Activated naive CD4-positive, alpha-beta T cell treated with anti-CD3 and anti-CD28 coated beads, Interleukin-2, amount 50 U/mL, for 72 hours (primary cell): Measurements from ENCODE around the gene MPV17L2. TPM values are rescaled to one million over a fixed set of nuclear protein-coding genes. Genes with fewer than 3 reads are reported as not detected.
A peak's percentile ranks its signal among the peaks of the same experiment; 100 is the strongest.

ENCODE experiments used
- ATAC-seq, 2 donors: fragments of 150-1000 bp; cut with Tn5 transposase; 2 replicates each; pipeline ENCODE4 v1.10.0; 2021; ENCODE audit warnings: mild to moderate bottlenecking in 2 of 2, moderate library complexity in 2 of 2
- DNase-seq, 2 donors: peaks; one replicate each; pipeline ENCODE4 v3.0.0; 2021 to 2022; ENCODE audit warnings: low spot score in 2 of 2
- H3K27ac Mint-ChIP-seq, 2 donors: one replicate each; pipeline ENCODE4 v1.8.0; 2022; ENCODE audit warnings: mild to moderate bottlenecking in 2 of 2, mixed read lengths in 2 of 2
- H3K36me3 Mint-ChIP-seq, 2 donors: one replicate each; pipeline ENCODE4 v1.8.0; 2022; ENCODE audit warnings: mixed read lengths in 2 of 2
- H3K9me3 Mint-ChIP-seq, 2 donors: one replicate each; pipeline ENCODE4 v1.8.0; 2022; ENCODE audit warnings: mixed read lengths in 2 of 2
- total RNA-seq, 2 donors: library from RNA; stranded (reverse); gene quantifications; one replicate each; pipeline ENCODE4 v1.2.3, GENCODE V29; 2022

MPV17L2 gene
- 10 to 100 TPM in 1 of 2 donors, 1 to 10 TPM in 1; 5.4 to 14.0 TPM for total RNA-seq

DNA sequence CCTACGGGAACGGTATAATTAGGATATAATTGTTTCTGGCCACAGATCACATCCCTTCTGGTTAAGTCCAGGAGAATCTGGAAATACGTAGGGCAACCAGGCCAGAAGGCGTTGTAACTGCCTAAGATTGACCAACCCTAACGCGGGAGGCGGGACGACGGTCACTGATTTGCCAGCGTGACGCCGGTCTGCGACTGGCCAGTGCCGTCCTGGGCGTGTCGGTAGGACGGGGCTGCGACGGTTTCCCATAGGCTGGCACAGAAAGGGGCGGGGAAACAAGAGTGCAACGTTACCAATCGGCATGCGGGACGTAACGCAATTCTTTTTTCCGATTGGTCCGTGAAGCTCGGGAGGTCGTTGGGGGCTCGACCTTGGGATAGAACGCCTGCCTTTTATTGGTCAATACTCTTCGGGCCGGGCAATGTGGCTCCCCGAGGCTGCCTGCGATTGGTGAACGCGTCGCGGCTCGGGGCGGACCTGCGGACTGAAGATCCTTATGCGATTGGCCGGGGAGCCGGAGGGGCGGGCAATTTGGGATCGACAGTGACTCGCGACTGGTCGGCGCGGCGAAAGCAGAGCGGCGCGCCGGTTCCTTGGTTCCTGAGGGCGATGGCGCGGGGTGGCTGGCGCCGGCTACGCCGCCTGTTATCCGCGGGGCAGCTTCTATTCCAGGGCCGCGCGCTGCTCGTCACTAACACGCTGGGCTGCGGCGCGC is at the start of gene MPV17L2:
TSS of gene MPV17L2 (plus strand) at position 546 of the 715 bp plus-strand sequence. CDS start at position 610, 64 bp downstream.
- Mint-ChIP-seq H3K27ac (peak within 1 kb of the TSS; percentile 84 to 89), H3K36me3 (no peaks in the 10 kb centered on the region), H3K9me3 (no peaks in the 10 kb centered on the region)
- DNase-seq (peak; percentile 96 to 99), ATAC-seq (peak; percentile 92 to 93)

DNA sequence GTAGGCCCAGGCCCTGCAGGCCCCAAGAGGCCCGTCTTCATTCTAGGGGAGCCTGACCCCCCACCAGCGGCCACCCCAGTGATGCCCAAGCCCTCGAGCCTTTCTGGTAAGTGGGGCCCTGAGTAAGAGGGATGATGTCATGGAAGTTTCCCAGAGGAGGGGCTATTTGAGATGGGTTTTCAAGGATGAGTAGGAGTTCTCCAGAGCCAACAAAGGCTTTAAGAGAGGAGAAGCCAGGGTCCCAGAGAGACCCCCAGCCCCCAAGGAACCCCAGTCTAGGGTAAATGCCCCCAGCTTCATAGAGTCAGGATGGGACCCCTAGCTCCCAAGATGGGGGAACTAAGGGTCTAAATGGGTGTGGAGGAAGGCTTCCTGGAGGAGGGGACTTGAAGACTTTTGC is 49.1 kb upstream of the MPV17L2 start:
- Mint-ChIP-seq H3K36me3 (peaks cover 5 to 24% of the 10 kb centered on the region in 2 donors), H3K9me3 (peaks cover 0 to 4% of the 10 kb centered on the region in 2 donors), H3K27ac (peak overlapping the region; percentile 71 to 72)
- no peak for DNase-seq
- no peak for ATAC-seq

DNA sequence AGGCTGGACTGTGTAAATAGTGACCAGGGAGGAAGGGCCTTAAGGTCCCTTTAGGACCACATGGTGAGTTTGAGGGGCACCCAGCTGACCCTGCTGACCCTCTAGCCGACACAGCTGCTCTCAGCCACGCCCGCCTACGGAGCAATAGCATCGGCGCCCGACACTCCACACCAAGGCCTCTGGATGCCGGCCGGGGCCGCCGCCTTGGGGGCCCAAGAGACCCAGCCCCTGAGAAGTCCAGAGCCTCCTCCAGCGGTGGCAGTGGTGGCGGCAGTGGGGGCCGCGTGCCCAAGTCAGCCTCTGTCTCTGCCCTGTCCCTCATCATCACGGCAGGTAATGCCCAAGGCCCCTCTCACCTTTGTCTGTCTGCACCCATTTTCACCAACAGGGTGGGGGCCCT is 48.7 kb upstream of the MPV17L2 start:
- no peak for ATAC-seq
- H3K9me3 Mint-ChIP-seq, result peaks cover 0 to 4% of the 10 kb centered on the region in 2 donors
- DNase-seq, result no peak
- H3K27ac Mint-ChIP-seq, result peak overlapping the region; percentile 71 to 72
- H3K36me3 Mint-ChIP-seq, result peaks cover 5 to 24% of the 10 kb centered on the region in 2 donors

DNA sequence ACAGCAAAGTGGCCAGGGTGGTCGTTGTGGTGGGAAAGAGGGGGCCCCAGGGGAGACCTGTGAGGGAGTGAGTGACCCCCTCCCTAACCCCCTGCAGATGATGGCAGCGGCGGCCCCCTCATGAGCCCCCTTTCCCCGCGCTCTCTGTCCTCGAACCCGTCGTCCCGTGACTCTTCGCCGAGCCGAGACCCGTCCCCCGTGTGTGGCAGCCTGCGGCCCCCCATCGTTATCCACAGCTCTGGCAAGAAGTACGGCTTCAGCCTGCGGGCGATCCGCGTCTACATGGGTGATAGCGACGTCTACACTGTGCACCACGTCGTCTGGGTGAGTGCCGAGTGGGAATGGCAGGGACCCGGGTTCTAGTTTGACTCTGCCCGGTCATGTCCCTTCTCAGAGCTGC is 48.1 kb upstream of the MPV17L2 start:
- peaks cover 5 to 24% of the 10 kb centered on the region in 2 donors for H3K36me3 Mint-ChIP-seq
- DNase-seq, result no peak
- ATAC-seq, result no peak
- H3K9me3 Mint-ChIP-seq, result peaks cover 0 to 4% of the 10 kb centered on the region in 2 donors
- H3K27ac Mint-ChIP-seq, result peak overlapping the region; percentile 18 to 75

DNA sequence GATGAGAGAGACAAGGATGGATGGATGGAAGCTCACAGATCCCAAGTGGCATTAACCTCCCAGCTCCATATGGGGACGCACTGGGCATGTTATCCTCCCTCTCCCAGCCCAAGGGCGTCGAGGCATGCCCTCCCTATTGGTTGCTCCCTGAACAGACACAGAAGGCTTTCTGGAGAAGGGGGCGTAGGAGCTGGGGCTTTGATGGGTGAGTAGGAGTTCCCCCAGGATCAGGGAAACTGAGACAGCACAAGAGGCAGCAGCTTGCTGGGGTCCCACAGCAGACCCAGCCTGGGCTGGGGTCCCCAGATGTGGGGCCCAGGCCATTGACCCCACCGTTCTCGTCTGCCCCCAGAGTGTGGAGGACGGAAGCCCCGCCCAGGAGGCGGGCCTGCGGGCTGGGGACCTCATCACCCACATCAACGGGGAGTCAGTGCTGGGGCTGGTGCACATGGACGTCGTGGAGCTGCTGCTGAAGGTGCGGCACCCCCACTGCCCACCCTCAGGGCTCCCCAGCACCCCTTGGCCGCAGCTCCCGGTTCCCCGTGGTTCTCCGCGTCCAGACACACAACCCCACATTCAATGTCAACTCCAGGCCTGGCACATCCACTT is 47.5 kb upstream of the MPV17L2 start:
- peak overlapping the region in 1 of 2 donors; percentile 18 for H3K27ac Mint-ChIP-seq
- H3K36me3 Mint-ChIP-seq, result peaks cover 1 to 19% of the 10 kb centered on the region in 2 donors
- no peak for DNase-seq
- H3K9me3 Mint-ChIP-seq, result peaks cover 0 to under 1% of the 10 kb centered on the region in 2 donors
- no peak for ATAC-seq

DNA sequence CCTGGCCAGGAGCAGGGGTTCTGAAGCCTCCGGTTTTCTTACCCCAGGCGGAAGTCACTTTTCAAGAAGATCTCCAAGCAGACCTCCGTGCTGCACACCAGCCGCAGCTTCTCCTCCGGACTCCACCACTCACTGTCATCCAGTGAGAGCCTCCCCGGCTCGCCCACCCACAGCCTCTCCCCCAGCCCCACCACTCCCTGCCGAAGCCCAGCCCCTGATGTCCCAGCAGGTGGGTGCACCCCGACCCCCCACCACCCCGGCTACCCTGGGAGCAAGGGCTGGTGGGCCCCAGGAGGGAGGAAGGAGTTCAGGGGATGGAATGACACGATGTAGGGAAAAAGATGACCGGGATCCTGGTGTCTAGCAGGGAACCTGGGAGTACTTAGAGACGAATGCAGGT is 45.6 kb upstream of the MPV17L2 start:
- Mint-ChIP-seq H3K9me3 (no peaks in the 10 kb centered on the region), H3K36me3 (peaks cover 0 to 13% of the 10 kb centered on the region in 2 donors), H3K27ac (peak overlapping the region; percentile 73)
- ATAC-seq, result no peak
- no peak for DNase-seq

DNA sequence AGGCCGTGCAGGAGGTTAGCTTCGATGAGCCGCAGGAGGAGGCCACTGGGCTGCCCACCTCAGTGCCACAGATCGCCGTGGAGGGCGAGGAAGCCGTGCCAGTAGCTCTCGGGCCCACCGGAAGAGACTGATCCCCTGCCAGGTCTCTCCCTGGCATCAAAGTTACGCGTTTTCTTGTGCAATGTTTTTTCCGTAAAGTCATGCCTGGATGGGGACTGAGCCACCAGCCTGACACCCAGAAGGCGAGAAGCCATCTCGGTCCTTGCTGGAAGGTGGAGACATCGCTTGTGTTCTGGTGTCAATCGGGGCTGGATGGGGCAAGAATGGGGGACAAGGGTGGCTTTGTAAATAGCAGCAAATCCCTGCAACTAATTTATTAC is 43.4 kb upstream of the MPV17L2 start:
- peaks cover 0 to 13% of the 10 kb centered on the region in 2 donors for H3K36me3 Mint-ChIP-seq
- no peak overlapping the region for H3K27ac Mint-ChIP-seq
- H3K9me3 Mint-ChIP-seq, result no peaks in the 10 kb centered on the region
- ATAC-seq (no peak), DNase-seq (no peak)

DNA sequence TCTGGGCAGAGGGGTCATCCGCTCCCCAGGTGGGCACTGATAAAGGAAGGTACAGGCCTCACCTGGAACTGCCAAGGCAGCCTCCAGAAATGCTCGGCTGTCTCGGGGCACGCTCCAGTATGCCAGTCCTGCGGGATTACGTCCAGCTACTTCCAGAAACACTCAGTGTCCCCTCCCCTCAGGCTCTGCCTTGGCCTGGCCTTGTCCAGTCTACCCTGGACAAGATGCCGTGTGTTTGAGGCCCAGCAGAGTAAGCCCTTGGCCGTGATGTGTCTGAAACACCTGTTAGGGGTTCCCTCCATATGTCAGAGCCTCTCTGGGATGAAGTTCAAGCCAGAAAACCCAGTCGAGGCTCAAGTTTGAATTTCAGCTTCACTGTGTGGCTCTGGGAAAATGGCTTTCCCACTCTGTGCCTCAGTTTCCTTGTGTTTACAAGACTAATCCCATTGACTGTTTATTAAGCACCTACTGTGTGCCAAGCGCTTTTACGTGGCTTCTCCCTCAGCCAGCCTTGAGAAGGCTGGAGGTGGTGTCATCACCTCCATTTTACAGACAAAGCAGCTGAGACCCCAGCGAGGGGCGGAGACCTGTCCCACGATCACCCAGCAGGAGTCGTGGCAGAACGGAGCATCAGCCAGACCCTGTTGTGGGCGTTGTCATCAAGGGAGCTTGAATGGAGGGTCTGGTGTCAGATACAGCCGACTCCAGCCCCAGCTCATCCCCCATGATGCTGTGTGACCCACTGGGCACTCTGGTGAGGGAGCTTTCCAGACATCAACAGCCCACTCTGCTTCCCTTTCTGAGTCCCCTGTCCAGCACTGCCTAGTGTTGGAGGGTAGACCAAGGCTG is 42.0 kb upstream of the MPV17L2 start:
- H3K9me3 Mint-ChIP-seq, result no peaks in the 10 kb centered on the region
- peak overlapping the region; percentile 97 to 98 for H3K27ac Mint-ChIP-seq
- peaks cover 0 to 7% of the 10 kb centered on the region in 2 donors for H3K36me3 Mint-ChIP-seq
- ATAC-seq (no peak), DNase-seq (no peak)

DNA sequence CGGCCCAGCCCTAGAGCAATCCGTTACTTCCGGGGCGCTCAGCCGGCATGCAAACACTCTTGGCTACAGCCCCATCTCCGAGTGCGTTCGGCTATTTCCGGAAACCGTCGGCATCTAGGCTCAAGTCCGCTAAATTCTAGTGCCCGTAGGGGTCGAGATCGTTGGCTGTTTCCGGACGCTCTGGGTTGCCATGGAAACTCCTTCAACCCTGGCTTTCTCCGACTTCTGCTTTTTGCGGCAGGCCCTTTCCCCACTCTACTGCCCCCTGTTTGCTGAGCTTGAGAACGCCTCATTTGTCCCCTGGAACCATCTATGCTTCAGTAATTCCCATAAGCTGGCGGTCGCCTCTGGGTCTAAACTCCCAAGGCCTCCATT is 40.6 kb upstream of the MPV17L2 start:
- DNase-seq (peak; percentile 94 to 99), ATAC-seq (peak; percentile 71 to 75)
- peak overlapping the region; percentile 97 to 98 for H3K27ac Mint-ChIP-seq
- H3K36me3 Mint-ChIP-seq, result no peaks in the 10 kb centered on the region
- H3K9me3 Mint-ChIP-seq, result no peaks in the 10 kb centered on the region

DNA sequence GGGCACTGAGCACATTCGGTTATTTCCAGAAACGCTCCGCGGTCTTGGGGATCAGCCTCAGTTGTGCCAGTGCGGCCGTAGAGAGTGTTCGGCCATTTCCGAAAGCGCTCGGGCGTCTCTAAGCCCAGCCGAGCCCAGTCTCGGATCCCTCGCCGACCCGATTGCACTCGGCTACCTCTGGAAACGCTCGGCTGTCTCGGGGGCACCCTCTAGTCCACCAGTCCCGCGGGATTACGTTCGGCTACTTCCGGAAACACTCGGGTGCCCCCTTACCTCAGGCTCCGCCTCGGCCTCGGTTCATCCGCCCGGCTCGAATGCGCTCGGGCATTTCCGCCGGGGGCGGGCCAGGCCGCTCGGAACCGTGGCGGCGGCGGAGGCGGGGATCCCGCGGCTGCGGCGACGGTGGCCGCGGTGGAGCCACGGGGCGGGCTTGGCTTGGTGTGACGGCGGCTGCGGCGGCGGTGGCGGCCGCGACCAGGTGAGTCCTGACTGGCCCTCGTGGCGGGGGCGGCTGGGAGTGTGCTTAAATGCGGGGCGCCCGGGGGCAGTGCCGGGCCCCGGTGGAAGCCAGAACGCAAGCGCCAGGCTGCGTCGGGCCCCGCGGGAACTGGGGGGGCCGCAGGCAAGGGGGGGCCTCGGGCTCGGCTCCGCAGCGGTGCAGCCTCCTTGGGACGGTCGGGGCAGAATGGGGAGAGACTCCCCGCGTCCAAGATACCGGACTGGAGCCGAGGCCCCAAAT is 40.0 kb upstream of the MPV17L2 start, which contains the start of gene PIK3R2:
TSS of gene PIK3R2 (plus strand) at position 347 of the 739 bp plus-strand sequence. CDS start 2,717 bp downstream, outside the sequence.
- no peaks in the 10 kb centered on the region for H3K36me3 Mint-ChIP-seq

DNA sequence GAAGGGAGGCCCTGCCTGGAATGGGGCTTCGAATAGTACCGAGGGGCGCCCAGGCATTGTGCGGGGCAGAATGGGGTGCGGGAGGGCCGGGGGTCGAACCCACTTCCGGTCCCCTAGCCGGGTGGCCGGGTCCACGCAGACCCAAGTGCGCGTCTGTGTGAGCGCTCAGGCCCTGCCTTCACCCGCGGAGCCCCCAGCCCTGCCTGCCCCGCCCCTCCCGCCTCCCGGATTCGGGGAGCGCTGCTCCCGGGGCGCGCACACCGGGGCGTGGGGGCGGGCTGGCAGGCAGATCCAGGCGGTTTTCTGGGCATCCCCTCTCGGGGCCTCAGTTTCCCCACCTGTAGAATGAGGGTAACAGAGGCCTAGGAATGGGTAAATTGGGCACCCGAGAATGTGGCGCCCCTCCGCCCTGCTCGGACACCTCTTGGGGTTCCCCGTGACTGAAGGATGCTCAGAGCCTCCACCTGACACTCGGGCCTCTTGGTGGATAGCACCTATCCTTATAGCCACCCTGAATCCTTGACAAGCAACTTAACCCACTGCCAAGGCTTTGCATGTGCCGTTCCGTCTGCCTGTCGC is 39.4 kb upstream of the MPV17L2 start:
- peak overlapping the region; percentile 97 to 98 for H3K27ac Mint-ChIP-seq
- no peaks in the 10 kb centered on the region for H3K9me3 Mint-ChIP-seq
- no peak for ATAC-seq
- H3K36me3 Mint-ChIP-seq, result no peaks in the 10 kb centered on the region
- peak in 1 of 2 donors; percentile 54 for DNase-seq

More for the DNA sequence above, 40.0 kb upstream of the MPV17L2 start, which contains the start of gene PIK3R2:
- H3K27ac Mint-ChIP-seq, result peak within 1 kb of the TSS; percentile 97 to 98
- DNase-seq (peak; percentile 99 to 100), ATAC-seq (peak; percentile 84 to 91)
- H3K9me3 Mint-ChIP-seq, result no peaks in the 10 kb centered on the region

DNA sequence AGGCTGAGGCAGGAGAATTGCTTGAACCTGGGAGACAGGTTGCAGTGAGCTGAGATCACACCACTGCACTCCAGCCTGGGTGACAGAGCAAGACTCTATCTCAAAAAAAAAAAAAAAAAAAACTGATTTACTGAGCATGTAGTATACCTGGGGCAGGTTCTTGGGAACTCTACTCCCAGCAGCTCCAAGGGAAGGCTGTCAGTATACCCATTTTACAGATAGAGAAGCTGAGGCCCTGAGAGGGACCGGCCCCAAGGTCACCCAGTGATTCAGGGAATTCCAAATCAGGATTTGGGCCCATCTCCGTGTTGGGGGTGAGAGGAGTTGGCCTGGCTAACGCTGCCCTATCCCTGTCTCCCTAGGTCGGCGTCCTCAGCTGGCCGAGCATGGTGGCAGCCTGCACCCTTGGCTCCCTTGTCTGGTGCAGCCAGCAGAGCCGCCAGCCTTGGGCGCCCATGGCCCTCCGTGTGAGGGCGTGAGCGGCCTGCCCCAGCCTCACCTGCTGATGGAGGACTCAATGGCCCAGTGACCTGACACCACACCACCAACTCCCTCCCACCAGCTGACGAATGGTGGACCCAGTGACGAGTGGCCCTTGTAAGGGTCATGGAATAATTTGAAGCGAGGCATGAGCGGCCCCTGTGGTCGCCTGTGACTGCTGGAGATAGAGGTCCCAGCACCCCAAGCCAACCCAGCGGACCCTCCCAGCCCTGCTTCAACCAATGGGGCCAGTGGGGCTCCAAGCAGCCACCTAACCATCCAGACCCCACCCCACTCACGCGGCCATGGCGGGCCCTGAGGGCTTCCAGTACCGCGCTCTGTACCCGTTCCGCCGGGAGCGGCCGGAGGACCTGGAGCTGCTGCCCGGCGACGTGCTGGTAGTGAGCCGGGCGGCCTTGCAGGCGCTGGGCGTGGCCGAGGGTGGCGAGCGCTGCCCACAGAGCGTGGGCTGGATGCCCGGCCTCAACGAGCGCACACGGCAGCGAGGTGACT is 37.6 kb upstream of the MPV17L2 start:
- no peak for DNase-seq
- ATAC-seq, result no peak
- Mint-ChIP-seq H3K27ac (no peak overlapping the region), H3K9me3 (no peaks in the 10 kb centered on the region), H3K36me3 (no peaks in the 10 kb centered on the region)

DNA sequence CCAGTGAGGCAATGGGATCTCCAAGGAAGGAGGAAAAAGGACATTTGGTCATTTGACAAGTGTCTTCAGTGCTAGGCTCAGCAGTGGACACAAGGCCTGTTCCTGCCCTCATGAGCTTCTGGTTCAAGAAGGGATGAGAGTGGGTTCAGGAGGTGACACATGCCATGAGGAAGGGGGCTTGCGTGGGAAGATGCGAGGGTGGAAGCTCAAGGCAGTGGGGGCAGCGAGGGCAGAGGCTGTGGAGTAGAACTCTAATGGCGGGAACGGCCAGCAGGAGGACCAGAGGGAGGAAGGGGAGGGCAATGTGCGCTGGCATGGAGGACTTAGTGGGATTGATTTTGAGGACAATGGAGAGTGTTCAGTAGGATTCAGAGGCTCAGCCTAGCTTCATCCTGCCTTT is 36.8 kb upstream of the MPV17L2 start:
- Mint-ChIP-seq H3K36me3 (no peaks in the 10 kb centered on the region), H3K27ac (peak overlapping the region in 1 of 2 donors; percentile 31), H3K9me3 (no peaks in the 10 kb centered on the region)
- ATAC-seq (no peak), DNase-seq (no peak)

DNA sequence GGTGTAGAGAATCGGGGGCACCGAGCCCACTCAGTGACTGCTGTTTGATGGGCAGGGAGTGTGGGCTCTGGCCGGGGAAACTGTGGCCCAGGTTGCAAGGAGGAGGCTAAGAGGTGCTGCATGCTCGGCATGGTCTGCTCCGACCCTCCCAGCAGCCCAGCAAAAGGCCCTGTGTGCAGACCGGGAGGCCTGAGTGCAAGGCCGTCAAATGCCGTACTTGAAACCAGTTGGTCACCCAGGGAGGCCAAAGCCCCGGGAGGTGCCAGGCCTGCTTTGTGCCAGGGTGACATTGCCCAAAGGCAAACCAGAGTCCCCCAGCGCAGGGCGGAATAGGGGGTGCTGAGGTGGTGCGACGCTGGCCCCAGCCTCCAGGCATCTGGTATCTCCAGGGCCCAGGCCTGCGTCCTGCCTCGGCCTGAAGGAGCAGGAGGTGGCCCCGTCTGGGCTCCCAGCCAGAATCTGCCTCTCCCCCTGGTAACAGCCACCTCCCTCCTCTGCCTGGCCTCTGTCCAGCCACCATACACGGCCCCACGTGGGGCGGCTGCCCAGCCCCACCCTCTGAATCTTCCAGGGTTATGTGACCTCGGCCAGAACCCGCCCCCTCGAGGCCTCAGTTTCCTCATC is 36.1 kb upstream of the MPV17L2 start:
- DNase-seq, result no peak
- ATAC-seq, result no peak
- H3K9me3 Mint-ChIP-seq, result no peaks in the 10 kb centered on the region
- no peaks in the 10 kb centered on the region for H3K36me3 Mint-ChIP-seq
- H3K27ac Mint-ChIP-seq, result no peak overlapping the region
